ENCODE results near the gene IL36RN.

DNA sequence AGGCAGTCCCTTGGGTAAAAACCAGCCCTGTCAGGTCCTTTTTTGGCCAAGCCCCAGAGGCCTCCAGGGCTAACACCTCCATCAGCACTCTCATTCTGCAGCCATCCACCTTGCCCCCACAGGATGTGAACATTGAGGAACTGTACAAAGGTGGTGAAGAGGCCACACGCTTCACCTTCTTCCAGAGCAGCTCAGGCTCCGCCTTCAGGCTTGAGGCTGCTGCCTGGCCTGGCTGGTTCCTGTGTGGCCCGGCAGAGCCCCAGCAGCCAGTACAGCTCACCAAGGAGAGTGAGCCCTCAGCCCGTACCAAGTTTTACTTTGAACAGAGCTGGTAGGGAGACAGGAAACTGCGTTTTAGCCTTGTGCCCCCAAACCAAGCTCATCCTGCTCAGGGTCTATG lies 16.0 kb downstream of the IL36RN start:
- TF ChIP-seq, protein P1, sequence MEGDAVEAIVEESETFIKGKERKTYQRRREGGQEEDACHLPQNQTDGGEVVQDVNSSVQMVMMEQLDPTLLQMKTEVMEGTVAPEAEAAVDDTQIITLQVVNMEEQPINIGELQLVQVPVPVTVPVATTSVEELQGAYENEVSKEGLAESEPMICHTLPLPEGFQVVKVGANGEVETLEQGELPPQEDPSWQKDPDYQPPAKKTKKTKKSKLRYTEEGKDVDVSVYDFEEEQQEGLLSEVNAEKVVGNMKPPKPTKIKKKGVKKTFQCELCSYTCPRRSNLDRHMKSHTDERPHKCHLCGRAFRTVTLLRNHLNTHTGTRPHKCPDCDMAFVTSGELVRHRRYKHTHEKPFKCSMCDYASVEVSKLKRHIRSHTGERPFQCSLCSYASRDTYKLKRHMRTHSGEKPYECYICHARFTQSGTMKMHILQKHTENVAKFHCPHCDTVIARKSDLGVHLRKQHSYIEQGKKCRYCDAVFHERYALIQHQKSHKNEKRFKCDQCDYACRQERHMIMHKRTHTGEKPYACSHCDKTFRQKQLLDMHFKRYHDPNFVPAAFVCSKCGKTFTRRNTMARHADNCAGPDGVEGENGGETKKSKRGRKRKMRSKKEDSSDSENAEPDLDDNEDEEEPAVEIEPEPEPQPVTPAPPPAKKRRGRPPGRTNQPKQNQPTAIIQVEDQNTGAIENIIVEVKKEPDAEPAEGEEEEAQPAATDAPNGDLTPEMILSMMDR (conservative IDR thresholded peaks at IDR 0.05) = no peak
- TF ChIP-seq EZH2 (IDR thresholded peaks at IDR 0.05; ENCODE audit: low read depth) = no peak
